HG02571 (cell line): ENCODE data around the gene FOCAD.
A peak's percentile ranks its signal among the peaks of the same experiment; 100 is the strongest.

Experiments used
- ATAC-seq: cut with Tn5 transposase; IDR thresholded peaks from one replicate; pipeline ENCODE4 v1.9.1; 2021; ENCODE audit warnings: mild to moderate bottlenecking, moderate library complexity; ENCODE audit not compliant: unreplicated experiment

The FOCAD gene

DNA sequence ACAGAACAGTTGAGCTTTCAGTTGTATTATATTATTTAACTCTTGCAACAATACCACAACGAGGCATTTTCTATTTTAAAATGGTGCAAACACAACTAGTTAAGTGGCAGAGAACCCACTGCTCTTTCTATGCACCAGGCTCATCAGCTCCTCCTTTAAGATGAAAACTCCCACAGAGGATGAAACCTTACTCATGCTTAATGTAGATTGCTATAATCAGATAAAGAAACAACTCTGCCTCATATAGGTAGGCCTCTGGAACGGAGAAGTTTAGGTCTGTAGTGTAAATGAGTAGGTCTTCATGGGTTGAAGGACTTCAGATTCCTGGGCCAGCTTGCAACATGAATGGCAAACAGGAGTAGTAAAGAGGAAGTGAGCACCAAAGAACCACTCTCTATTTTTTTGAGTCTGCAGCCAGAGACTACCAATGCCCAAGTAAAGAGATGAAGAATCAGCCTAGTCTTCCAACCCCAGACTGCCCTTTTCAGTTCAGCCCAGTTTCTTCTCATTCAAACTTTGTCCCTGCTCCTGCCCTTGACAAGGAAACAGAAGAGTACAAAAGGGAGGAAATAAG lies 313.5 kb downstream of the FOCAD start:
- peak; percentile 74 for ATAC-seq

DNA sequence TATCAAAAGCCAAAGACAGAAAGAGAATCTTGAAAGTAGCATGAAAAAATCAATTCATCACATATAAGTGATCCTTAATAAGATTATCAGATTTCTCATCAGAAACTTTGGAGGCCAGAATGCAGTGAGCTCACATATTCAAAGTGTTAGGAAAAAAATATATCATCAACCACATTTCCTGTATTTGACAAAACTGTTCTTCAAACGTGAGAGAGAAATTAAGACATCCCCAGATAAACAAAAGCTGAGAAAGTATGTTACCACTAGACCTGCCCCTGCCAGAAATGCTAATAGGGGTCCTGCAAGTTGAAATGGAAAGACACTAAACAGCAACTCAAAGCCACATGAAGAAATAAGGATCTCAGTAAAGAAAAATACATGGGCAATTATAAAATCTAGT lies 317.5 kb downstream of the FOCAD start:
- no peak for ATAC-seq

DNA sequence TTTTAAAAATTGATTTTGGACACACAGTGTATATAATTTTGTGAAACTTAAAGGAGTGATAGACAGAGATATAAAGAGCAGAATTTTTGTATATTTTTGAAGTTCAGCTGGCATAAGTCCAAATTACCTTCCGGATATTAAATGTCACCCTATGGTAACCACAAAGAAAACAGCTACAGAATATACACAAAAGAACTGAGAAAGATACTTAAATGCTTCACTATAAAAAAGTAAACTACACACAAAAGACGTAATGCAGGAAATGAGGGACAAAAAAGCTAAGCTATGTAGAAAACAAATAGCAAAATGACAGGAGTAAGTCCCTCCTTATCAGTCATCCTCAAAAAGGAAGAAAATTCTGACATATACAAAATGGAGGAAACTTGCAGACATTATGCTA lies 318.0 kb downstream of the FOCAD start:
- no peak for ATAC-seq

DNA sequence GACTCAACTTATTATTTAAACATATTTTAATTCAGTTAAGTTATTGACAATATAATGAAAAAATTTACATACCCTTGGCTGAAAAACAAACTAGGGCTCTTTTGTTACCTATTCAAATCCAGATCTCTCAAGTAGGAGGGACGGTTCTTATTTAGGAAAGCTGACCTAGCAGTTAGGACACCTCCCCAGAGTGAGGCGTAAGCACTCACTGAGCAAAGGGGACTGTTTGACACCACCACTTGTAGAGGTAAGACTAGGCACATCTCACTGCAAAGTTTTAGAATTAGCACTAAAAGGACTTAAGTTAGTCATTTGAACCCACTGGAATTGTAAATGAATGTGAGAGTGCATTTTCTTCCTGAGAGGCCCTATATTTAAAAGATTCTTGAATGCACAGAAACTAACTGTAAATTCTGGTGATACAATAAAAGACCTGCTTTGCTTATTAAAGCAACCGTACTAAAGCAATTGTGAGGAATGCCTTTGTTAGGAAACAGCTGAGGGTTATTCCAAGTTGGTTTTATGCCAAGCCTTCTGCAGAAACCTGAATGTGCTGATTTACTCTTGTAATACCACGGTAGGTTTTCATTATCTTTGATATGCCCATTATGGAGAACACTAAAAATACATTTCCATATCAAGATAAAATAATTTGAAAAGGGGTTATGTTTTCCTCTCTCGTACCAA lies 331.2 kb downstream of the FOCAD start:
- ATAC-seq, result no peak

DNA sequence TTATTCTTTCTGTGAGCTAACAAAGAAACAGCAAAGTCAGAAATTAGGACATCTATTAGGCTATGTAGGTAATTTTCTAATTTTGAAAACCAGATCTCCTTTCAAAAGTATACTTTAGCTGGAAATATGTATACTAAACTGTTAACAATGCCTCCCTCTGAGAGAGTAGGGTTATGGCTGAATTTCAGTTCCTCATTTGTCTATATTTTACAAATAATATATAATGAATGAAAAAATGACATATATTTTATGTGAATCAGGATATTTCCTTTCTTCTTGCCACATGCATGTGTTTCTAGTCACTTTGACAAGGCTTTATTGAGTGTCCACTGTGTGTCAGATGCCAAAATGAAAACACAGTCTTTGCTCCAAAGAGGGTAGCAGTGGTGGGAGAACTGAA lies 331.9 kb downstream of the FOCAD start:
- ATAC-seq, result no peak

DNA sequence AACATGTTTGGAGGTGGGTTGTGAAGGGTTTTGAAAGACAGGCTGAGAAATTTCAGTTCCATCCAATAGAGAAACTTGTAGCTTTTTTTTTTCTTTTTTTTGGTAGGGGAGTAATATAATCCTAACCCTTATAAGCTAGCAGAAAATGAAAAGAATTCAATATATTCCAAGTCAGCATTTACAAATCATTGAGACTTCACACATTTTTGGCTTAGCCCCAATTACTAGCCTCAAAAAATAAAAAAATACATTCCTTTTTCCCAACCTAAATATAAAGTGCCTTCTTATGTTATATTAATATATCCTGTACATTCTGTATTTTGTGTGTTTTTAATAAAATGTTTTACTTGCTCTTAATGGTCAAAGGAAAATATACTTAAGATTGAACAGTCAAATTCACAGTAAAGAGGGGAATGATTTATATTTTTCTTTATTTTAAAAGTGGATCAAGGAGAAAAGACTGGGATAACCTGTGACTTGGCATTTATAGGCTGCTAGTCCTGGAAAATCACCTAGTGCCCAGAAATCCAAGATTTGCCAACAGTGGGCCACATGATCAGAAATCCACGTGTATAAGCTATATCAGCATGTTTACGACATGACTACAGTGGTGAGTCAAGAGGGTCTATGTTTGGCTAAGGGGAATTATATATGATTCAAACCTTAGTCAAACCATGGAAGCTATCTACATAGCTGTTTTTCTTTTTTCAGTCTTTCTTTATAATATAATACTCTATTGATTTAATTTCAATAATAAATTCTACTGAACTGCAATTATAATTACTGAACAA lies 332.8 kb downstream of the FOCAD start:
- ATAC-seq, result no peak

DNA sequence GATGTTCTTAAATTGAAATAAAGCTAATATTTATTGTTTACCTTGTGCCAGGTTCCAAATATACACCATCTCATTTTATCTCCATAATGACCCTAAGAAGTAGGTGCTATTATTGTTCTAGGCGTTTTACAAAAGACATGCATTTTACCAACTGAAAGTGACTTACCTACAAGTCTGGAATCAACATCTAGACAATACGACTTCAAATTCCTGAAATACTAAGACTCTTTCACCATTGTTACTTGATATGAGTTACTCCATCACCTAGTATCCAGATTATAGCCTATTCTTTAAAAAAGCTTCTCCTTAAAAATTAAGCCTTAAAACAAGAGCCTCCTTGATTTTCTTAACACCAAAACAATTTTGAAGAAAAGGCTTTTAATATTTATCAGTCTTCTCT lies 334.1 kb downstream of the FOCAD start:
- ATAC-seq, result no peak

DNA sequence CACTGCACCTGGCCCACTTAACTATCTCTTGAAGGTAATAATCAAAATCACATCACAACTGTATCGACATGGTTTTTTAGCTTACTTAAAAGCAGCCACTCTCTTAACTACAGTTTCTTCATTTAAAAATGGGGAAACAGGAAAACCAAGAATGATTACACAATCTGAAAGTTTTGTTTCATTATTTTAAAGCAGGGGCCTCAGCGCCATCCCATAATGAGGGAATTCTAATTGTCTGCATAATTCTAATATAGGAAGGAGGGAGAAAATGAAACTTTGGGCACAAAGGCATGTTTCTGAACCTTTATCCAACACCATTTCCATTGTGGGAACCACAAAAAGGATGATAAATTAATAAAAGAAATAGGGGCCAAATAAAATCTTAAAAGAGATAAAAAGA lies 339.8 kb downstream of the FOCAD start:
- no peak for ATAC-seq

DNA sequence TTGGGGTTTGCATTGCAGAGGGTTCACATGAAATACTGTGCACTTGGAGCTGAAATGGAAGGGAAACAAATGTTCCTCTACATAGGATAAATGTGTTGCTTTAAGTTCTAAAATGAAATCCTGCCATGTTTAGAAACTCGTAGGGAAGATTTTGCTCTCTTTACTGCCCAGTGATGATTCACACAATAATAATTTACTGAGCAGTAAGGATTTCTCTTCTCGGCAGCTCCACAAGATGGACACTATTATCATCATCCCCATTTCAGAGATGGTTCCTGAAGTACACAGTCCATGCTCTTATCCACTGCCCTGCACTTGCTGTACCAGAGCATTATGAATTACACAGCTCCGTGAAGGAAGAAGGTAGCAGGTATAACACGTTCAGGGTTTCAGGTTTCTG lies 343.2 kb downstream of the FOCAD start:
- no peak for ATAC-seq

DNA sequence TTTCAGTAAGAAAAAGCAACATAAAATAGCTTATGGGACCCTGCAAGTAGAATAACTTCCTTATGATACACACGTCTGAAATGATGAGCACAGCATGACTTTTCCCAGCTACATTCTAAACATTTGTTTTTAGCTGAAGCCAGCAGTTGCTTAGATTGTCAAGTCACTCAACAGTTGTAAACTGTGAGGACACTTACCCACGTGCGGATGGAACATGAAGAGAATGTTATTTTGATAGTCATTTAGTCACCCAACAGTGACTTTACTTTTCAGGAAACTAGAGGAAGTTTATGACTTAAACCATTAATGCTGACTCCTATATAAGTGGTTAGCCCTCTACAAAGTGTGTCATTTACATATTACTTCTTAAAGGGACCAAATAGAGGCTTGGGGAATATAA lies 344.4 kb downstream of the FOCAD start:
- no peak for ATAC-seq

DNA sequence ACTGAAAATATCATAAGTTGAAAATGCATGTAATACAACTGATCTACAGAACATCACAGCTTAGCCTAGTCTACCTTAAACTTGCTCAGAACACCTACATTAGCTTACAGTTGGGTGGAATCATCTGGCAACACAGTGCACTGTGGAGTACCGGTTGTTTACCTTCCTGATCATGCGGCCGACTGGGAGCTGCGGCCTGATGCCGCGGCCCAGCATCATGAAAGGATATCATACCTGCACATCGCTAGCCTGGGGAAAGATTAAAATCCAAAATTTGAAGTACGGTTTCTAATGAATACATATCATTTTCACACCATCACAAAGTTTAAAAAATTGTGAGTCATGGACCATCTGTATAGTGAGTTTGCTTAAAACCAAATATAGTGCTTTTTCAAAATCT lies 345.6 kb downstream of the FOCAD start:
- ATAC-seq, result no peak

DNA sequence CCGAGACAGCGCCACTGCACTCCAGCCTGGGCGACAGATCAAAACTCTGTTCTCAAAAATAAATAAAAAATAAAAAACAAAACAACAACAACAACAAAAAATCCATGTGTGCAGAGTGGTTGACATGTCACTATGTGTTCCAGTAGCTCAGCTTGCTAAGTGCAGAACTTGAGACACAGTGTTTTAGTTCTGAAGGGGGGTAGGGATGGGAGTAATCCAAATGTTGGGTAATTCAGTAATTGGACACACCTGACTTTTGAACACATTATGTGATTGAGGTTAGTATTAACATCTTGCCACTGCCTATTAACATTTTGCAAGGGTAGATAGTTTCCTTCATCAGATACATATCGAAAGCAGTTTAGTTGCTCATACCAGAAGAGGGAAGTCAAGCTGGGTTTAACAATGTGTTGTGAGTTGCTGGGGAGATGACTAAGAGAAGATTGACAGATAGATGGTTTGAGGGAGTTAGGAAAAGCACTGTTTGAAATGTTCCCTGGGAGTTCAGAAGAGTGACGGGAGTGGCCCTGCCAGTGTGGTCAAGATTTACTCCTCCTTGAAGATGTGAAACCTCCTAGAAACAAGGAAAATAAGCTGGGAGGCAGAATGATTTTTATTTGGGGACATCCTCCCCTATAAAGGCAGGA lies 346.5 kb downstream of the FOCAD start:
- peak; percentile 64 for ATAC-seq

DNA sequence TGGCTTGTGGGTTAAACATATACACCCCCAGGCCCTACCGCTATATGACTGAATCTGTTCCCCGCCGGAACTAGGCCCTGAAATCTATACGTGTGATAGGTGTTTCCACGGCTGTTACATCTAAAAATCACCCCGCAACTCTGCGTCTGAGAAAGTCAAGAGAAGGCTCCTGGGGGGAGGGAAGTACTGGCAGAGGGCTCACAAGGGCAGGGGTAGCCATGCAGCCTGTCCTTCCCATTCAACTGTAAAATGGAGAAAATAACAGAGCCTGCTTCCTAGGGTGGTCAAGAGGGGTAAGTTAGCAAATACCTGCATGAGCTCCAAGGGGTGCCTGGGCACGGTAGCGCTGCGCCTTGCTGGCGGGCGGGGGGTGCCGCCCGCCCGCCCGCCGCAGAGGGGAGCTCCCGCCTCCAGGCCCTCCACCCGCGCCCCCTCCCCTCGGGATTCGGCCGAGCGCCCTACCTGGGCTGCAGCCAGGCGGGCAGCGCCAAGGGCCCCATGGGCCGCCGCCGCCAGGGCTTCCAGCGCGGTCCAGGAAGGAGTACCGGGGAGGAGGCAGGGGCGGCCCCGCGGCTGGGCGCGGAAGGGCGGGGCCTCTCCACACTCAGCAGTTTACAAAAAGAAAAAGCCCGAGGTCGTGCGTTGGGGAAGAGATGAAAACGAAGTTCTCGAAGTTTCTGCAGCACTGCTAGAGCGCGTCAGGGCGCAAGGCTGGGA lies 347.2 kb downstream of the FOCAD start, which contains the start of gene HACD4:
Gene HACD4, minus strand, starts transcription at position 550 of the 717 bp plus-strand sequence. Its CDS starts 50 bp downstream, at position 500.
- ATAC-seq, result peak; percentile 86

DNA sequence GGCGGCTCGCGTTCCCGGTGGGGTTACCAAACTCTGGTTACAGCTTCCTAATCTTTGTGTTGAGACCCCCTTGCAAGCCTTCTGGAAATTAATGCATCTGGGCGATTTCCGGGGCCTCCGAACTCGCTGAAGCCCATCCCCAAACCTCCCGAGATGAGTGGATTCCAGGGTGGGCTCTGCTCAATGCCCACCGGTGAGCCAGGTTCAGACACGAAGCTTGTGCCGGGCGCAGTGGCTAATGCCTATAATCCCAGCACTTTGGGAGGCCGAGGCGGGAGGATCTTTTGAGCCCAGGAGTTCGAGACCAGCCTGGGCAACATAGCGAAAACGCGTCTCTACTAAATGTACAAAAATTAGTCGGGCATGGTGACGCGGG lies 347.7 kb downstream of the FOCAD start:
- ATAC-seq, result no peak

DNA sequence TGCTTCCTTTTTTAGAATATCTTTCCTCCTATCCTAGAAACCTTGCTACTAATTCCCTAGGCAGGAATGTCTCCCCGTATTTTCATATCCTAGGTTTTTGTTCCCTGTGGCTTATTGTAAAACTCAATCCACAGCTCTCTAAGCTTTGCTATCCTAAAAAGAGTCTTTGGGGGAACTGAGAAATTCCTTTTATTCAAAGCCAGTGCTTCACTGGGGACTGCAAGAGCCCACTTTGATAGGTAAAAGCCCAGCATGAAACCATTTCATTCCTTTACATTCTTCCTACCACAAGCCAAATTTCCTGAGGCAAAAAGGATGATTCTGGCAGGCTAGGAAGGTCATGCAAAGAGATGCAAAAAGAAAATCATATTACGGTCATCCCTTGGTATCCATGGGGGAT lies 353.2 kb downstream of the FOCAD start:
- ATAC-seq, result no peak

DNA sequence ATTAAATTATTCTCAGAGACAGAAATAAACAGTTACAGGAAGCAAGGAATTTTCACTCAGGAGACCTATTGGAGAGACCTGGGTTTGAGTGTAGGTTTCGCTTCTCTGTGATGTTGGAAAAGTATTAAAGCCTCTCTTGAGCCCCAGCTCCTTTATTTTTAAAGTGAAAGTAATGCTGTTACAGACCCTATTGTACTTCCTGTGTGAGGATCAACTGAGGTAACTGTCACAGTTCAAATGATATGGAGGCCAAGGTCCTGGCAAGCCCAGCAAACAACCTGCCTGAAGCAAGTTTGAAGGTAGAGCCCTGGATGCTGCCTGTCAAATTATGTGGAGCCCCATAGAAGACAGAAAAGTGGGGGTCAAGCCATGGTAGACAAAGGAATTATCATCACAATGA lies 355.2 kb downstream of the FOCAD start:
- ATAC-seq, result no peak

DNA sequence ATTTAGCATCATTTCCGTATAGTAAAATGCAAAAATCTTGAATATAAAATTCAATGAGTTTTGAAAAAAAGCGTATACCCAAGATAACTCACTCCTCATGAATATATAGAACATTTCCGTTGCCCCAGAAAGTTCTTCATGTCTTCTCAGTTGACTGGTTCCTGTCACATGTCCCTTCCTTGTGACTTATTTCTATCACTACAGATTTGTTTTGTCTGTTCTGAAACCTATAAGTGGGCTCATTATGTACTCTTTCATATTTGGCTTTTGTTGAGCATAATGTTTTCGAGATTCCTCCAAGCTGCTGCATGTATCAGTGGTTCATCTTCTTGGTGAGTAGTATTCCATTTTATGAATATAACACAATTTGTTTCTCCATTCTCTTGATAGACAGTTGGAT lies 358.4 kb downstream of the FOCAD start:
- ATAC-seq, result no peak

DNA sequence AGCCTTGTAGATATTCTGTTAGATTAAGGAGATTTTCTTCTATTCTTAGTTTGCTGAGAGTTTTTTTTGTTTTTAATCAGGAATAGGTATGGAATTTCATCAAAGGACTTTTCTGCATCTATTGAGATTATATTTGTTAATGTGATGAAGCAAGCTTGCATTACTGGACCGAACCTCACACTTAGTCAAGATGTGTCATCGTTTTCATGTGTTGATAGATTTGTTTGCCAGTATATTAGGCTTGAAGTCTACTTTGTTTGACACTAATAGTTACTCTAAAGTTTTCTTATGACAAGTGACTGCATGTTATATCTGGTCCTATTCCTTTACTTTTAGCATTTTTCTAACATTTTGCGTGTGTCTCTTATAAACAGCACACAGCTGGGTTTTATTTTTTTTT lies 359.8 kb downstream of the FOCAD start:
- no peak for ATAC-seq
